CMK (cell line): ENCODE measurements around the gene EGR2.
"Not testable (repeated sequence)": the region's sequence is repeated elsewhere in the genome, so short reads cannot be mapped to it uniquely, and the experiment has no call there.

Source experiments
- DNase-seq: peaks from one replicate; pipeline ENCODE4 v3.0.0-alpha.2; 2010; ENCODE audit warnings: low read depth

The EGR2 gene

DNA sequence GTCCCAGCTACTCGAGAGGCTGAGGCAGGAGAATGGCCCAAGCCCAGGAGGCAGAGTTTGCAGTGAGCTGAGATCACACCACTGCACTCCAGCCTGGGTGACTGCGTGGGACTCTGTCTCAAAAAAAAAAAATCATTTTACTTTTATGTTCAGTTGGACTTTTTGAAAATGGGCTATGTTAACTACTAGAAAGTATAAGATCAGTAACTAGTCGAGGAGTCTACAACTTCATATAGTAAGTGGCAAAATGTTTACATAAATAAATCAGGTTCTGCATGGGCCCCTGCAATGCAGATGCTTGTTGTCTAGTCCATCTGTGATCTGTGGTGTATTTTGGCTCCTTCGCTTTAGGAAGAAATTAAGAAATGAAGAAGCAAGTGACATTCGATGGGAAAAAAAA, 23.9 kb downstream of the EGR2 start:
- no peak for DNase-seq

DNA sequence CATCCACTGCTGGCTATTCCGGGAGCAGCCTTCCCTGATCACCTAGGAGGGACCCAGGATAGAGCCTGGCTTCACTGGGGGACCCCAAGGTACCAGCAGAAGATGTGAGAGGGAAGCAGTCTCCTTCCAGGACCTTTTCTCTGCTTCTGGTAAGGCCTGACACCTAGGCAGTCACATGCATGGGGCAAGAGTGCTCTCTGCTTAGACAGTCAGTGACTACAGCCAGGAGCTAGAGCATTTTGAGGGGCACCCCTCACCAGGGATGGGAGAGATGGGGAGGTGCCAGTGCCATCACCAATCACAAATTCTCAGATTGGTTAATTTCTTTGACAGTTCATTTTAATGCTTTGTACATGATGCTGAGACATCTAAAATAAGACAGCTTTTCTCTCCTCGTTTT, 25.6 kb downstream of the EGR2 start:
- DNase-seq, result no peak

DNA sequence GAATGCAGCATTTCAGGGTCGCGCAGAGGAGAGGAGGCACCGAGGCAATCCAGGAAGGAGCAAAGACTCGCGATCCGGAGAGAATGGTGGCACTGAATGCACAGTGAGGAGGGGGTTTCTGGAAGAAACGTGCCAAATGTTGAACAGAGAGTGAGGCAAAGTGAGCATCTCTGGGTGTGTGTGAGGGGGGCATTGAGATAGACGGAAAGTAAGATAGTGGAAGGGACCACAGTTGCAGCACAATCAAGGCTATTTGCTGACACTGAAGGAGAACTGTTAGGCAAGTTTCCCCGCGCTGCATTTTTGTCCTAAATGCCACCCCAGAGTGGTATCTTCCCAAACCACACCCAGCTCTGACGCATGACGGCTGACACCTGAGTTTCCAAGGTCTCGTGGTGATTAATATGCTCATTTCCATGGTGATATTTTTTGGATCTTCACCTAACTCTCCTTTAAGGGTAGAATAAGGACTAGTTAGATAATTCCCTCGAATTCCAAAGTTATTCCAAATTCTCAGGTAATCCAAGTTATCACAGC, 26.1 kb downstream of the EGR2 start:
- no peak for DNase-seq

DNA sequence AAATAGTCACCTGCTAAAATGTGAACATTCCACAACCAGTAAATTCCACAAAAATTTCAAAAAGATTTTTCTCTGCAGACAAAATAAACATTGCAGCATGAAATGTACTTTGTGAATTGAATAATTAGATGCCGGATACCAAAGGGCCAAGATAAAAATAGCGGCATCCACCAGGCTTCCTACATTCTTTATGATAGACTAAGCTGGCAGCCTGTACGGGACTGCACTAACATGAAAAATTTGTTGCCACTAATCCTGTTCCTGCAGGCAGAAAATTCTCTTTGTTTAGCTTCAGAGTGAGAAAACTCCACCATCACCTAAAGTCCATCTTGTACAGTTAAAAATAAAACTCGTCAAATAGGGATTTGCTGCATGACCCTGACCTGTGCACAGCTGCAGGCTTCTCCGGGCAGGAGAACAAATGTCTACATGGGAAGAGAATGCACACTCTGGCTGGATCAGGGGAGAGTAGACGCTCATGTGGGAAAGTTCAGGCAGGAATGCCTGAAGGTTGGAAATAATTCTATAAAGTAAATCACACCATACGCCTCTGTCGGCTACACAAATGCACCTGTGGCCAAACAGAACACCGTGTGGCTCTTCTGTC, 27.2 kb downstream of the EGR2 start:
- DNase-seq, result no peak

DNA sequence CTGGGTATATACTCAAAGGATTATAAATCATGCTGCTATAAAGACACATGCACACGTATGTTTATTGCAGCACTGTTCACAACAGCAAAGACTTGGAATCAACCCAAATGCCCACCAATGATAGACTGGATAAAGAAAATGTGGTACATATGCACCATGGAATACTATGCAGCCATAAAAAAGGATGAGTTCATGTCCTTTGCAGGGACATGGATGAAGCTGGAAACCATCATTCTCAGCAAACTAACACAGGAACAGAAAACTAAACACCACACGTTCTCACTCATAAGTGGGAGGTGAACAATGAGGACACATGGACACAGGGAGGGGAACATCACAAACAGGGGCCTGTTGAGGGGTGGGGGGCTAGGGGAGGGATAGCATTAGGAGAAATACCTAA, 27.9 kb downstream of the EGR2 start:
- not testable (repeated sequence) for DNase-seq

DNA sequence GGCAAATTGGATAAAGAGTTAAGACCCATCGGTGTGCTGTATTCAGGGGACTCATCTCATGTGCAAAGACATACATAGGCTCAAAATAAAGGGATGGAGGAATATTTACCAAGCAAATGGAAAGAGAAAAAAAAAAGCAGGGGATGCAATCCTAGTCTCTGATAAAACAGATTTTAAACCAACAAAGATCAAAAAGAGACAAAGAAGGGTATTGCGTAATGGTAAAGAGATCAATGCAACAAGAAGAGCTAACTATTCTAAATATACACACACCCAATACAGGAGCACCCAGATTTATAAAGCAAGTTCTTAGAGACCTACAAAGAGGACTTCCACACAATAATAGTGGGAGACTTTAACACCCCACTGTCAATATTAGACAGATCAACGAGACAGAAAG, 31.6 kb downstream of the EGR2 start:
- not testable (repeated sequence) for DNase-seq

DNA sequence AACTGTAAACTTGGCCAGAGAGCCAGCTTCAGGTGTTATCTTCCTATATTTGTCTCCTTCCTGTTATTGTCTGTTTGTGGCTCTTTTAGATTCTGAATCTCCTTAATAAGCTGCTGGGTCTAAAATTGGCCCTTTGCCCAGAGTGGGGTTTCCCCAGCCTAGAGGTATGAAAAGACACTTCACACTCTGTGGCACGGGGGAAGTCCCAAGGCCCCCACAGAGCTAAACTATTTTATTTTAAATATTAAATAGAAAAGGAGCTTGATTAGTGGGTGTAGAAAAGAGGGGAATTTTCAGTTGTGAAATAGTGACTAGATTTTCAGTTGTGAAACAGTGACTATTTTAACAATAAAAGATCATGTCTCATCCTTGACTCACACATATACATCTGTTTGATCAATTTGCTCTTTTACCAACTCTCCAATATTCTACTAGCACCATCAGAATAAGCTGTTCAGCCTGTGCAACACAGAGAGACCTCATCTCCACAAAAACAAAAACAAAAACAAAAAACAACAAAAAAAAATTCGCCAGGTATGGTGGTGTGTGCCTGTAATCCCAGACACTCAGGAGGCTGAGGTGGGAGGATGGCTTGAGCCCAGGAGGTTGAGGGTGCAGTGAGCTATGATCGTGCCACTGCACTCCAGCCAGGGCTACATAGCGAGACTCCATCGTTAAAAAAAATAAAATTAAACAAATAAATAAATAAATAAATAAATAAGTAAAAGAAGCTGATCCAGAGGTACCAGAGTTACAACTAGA, 36.5 kb downstream of the EGR2 start:
- no peak for DNase-seq

DNA sequence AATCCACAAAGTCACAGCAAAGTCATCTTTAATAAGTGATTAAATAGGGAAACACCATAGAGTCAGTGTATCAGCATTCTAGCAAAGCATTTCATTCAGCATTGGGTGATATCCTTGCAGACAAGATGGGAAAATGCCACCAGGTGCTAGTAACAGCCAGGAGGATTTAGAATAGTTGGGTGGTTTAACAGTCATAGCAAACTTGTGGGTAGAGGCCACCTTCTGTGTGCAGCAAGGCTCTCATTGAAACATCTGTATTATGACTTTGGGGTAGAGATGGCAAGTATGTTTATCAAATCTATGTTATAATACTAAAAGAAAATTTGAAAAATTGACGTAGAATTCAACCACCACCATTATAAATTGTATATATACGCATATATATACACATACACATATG, 38.0 kb downstream of the EGR2 start:
- no peak for DNase-seq

DNA sequence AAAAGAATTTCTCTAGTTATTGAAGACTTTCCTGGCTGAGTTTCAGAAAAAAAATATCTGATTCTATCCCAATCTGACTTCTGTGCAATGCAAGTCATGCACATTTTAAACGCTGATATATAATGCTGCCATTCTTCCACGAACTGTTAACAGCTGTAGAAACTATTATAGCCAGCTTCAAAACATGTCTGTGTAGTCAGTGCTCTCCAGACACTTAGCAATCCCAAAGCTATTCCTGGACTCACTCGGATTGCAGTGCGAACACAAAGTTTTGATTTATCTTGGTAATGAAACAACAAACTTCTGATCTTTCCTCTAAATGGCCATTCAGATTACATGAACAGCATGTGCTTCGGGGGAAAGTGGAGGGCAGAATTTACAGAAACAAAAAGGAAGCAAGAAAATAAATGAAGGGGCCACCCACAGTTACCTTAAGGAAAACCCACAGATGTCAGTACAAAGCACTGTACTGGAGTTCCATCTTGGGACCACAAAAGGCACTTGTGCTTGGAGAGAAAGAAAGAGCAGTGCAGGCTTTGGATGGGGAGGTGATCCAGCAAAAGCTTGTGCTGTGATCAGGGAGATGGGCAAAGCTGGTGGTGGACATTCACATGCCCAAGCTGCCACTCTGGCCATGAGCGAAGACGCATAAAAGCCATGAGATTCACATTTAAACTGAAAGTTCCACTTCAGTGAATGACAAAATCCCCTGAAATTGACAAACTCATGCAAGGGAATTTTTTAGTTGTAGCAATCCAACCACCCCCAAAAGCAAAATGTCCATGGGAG, 43.8 kb downstream of the EGR2 start:
- no peak for DNase-seq

DNA sequence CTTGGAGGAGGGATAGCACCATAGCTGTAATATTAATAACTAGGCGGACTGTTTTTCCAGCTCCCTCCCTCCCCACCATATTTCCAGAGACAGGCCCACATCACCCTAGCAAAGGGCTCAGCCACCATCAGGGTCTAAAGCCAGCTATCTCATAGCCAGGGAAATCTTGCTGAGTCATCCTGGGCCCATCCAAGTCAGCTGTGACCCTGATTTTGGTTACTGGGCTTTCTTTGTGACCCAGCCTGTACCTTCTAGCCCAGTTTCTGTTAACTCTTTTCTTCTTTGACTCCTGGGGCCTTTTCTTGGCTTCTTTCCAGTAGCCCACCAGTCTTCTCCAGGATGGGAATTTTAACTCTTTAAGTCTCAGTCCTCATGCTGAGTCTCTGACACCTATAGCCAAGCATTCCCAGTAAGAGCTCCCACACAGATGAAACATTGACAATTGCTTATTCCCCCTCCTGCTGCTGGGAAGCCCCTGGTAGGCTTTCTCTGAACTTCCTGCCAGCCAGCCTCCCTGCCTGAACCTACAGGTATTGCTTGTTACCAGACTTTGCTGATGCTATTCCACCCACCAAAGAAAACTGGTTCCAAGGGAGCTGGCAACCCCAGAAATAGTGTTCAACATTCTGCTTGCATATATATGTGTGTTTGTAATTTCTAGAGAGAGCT, 46.5 kb downstream of the EGR2 start:
- no peak for DNase-seq

DNA sequence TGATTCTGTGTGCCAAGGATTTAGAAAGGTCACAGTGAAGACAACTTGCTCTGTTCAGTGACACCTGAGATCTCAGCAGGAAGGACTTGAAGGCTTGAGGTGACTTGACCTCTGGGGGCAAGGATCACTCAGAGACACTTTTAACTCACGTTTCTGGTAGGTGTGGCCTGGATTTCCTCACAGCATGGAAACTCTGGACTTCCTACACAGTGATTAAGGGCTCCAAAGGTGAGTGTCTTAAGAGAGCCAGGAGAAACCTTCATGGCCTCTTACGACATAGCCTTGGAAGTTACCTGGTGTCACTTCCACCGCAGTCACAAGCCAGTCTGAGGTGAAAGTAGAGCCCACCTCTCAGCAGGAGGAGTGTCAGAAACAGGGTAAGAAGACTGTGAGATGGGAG, 49.8 kb downstream of the EGR2 start:
- no peak for DNase-seq

DNA sequence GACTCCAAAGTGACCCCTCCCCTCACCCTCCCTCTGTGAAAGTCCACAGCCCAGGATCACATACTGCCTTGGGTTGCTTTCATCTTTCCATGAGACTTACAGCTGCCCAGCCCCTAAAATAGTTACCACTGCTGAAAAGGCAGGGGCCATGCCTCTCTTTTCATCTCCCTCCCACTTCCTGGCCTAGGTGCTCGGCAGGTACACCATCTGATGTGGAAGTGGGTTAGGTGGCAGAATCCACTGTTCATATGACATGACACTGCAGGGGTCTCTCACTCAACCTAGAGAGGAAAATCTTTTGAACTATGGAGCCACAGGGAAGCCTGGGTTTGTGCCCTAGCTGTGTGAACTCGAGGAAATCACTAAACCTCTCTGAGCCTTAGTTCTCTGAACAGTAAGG, 50.4 kb downstream of the EGR2 start:
- no peak for DNase-seq

DNA sequence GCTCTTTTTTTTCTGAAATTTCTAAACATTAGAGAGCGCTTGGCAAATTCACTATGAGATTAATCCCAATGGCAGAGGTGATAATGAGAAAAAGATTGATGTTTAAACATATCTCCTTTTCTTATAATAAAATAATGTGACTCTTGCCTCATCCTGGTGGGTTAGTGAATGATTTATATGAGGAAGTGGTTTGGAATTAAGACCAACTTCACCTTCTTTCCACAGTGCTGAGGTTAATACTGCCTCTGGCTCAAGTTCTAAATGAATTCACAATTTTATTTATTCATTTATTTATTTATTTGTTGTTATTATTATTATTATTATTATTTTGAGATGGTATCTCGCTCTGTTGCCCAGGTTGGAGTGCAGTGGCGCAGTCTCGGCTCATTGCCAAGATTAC, 52.2 kb downstream of the EGR2 start:
- DNase-seq, result no peak

DNA sequence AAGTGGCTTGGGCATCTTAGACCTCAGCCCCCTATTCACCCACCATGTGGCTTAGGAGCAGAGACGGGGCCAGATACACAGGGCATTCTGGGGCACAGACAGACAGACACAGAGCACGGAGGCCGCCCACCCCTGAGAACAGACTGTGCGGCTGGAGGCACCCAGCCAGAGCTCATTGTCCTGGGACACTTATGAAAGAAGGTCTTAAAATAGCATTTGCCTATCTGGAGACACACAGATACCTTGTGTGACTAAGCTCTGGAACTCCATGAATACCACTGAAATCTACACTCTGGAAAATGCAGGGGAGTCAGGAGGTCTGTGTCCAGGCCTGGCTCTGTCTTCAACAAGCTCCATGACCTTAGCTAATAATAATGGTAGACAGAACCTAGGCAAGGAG, 53.0 kb downstream of the EGR2 start:
- no peak for DNase-seq
